Measurements from ENCODE around the gene TPPP3.
"Not testable (repeated sequence)": the region's sequence is repeated elsewhere in the genome, so short reads cannot be mapped to it uniquely, and the experiment has no call there.

The TPPP3 gene

DNA sequence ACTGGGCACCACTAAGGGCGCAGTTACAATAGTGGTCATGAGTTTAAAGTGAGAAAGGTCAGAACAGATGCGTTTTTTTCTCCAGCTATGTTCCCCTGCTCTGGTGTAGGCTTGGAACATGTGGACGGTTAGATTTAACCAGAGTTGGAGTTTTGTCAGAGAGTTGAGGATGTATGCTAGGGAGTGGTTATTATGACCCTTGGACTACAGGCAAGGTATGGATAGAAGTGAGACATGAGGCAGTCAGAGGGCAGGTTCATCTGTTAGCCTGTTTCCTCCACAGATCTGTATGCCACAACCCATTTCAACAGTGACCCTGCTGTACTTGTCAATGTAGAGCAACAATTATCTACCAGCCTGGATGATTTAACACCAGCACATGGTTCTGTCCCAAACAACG, 22.6 kb downstream of the TPPP3 start:
- Histone ChIP-seq H2BK12ac (ENCODE audit: low read length) (no peak overlapping the region), H2AFZ (ENCODE audit: insufficient read depth, low read length, poor library complexity) (no peak overlapping the region)
- WGBS (ENCODE audit: extremely low coverage, insufficient coverage, insufficient read length): no CpG with 5 or more reads among the region's 4 CpGs

DNA sequence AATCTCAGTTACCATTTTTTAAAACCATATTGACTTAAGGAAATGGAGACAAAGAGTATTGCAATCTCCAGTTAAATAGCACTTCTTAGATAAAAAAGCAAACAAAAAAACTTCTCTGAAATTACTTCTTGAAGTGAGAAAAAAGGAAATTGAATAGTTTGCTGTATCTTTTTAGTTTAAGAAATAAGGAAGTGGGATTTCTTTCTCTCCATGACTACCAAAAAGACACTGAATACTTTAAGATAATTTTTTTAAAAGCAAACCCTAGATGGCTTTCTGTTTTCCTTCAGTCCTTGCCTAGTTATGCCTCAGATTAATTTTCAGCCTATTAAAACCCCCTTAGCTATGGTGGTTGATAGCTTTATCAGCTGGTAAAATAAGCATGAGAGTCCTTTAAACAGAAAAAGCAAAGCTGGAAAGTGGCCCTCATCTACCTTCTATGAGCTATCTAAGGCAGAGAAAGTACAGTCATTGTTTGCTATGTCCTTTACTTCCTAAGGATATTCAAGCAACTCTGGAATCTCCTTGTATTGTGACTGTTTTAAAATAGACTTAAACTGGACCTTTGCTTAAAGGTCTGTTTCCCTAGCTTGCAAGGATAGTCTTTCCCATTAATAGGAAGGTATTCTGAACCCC, 28.6 kb downstream of the TPPP3 start:
- no peak overlapping the region for H2BK120ac ChIP-seq (ENCODE audit: insufficient read depth, low read length, poor library complexity)
- H4K8ac ChIP-seq (ENCODE audit: low read depth, low read length): no peak overlapping the region
- H3K79me1 ChIP-seq (ENCODE audit: low read length): no peaks in the 10 kb centered on the region
- no peak overlapping the region for H3K4ac ChIP-seq (ENCODE audit: low read depth, low read length)
- H4K12ac ChIP-seq (ENCODE audit: low read depth, low read length): no peak overlapping the region
- H3K4me1 ChIP-seq (ENCODE audit: control insufficient read depth in 1 of 2, insufficient read depth in 2 of 2, low read length in 2 of 2): no peaks in the 10 kb centered on the region
- H3K4me3 ChIP-seq (ENCODE audit: low read depth, low read length): no peak overlapping the region
- no peak overlapping the region for H4K91ac ChIP-seq (ENCODE audit: low read depth, low read length)
- no peak overlapping the region for H3K4me2 ChIP-seq (ENCODE audit: low read length)
- H3K27me3 ChIP-seq (ENCODE audit: insufficient read depth, low read length): no peaks in the 10 kb centered on the region
- no peak for DNase-seq
- H3K27ac ChIP-seq (ENCODE audit: low read depth, low read length): no peak overlapping the region
- no peaks in the 10 kb centered on the region for H3K36me3 ChIP-seq (ENCODE audit: control insufficient read depth in 1 of 2, insufficient read depth in 2 of 2, low read length in 2 of 2)
- H3K79me2 ChIP-seq (ENCODE audit: control insufficient read depth, insufficient read depth, low read length, poor library complexity): no peaks in the 10 kb centered on the region
- no peak overlapping the region for H2BK12ac ChIP-seq (ENCODE audit: low read length)
- no peak overlapping the region for H3K14ac ChIP-seq (ENCODE audit: low read length)
- no peak overlapping the region for H2AK5ac ChIP-seq (ENCODE audit: low read length)
- H2AFZ ChIP-seq (ENCODE audit: insufficient read depth, low read length, poor library complexity): no peak overlapping the region
- no peak overlapping the region for H3K9ac ChIP-seq (ENCODE audit: low read length)
- H2BK5ac ChIP-seq (ENCODE audit: low read depth, low read length, poor library complexity): no peak overlapping the region
- H3K18ac ChIP-seq (ENCODE audit: low read length): no peak overlapping the region
- no peaks in the 10 kb centered on the region for H3K9me3 ChIP-seq (ENCODE audit: insufficient read depth, low read depth, low read length)
- H3K23ac ChIP-seq (ENCODE audit: low read length): no peak overlapping the region

More for the DNA sequence above, 22.6 kb downstream of the TPPP3 start:
- Histone ChIP-seq H4K91ac (ENCODE audit: low read depth, low read length) (no peak overlapping the region), H4K8ac (ENCODE audit: low read depth, low read length) (no peak overlapping the region), H3K27ac (ENCODE audit: low read depth, low read length) (no peak overlapping the region), H3K14ac (ENCODE audit: low read length) (no peak overlapping the region), H3K4ac (ENCODE audit: low read depth, low read length) (no peak overlapping the region), H3K9ac (ENCODE audit: low read length) (no peak overlapping the region), H3K36me3 (ENCODE audit: control insufficient read depth in 1 of 2, insufficient read depth in 2 of 2, low read length in 2 of 2) (no peaks in the 10 kb centered on the region), H3K9me3 (ENCODE audit: insufficient read depth, low read depth, low read length) (no peaks in the 10 kb centered on the region), H3K27me3 (ENCODE audit: insufficient read depth, low read length) (no peaks in the 10 kb centered on the region), H3K4me1 (ENCODE audit: control insufficient read depth in 1 of 2, insufficient read depth in 2 of 2, low read length in 2 of 2) (no peaks in the 10 kb centered on the region), H3K18ac (ENCODE audit: low read length) (no peak overlapping the region), H3K4me2 (ENCODE audit: low read length) (no peak overlapping the region), H3K79me1 (ENCODE audit: low read length) (no peaks in the 10 kb centered on the region), H3K4me3 (ENCODE audit: low read depth, low read length) (no peak overlapping the region), H2AK5ac (ENCODE audit: low read length) (no peak overlapping the region), H2BK5ac (ENCODE audit: low read depth, low read length, poor library complexity) (no peak overlapping the region), H3K23ac (ENCODE audit: low read length) (no peak overlapping the region), H2BK120ac (ENCODE audit: insufficient read depth, low read length, poor library complexity) (no peak overlapping the region), H3K79me2 (ENCODE audit: control insufficient read depth, insufficient read depth, low read length, poor library complexity) (no peaks in the 10 kb centered on the region), H4K12ac (ENCODE audit: low read depth, low read length) (no peak overlapping the region)
- no peak for DNase-seq

DNA sequence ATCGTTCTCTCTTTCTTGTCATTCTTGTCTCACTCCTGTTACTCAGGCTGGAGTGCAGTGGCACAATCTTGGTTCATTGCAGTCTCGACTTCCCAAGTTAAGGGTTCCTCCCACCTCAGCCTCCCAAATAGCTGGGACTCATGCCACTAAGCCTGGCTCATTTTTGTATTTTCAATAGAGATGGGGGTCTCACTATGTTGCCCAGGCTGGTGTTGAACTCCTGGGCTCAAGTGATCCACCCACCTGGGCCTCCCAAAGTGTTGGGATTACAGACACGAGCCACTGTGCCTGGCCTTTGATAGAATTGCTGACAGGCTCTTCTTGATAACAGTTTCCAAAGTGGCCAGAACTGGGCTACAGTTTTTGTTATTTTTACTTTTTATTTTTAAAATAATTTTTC, 32.3 kb downstream of the TPPP3 start:
- no peak overlapping the region for H2AK5ac ChIP-seq (ENCODE audit: low read length)
- H2BK12ac ChIP-seq (ENCODE audit: low read length): no peak overlapping the region
- no peak overlapping the region for H3K4ac ChIP-seq (ENCODE audit: low read depth, low read length)
- H4K91ac ChIP-seq (ENCODE audit: low read depth, low read length): no peak overlapping the region
- no peak overlapping the region for H2BK120ac ChIP-seq (ENCODE audit: insufficient read depth, low read length, poor library complexity)
- no peak for DNase-seq
- no peaks in the 10 kb centered on the region for H3K36me3 ChIP-seq (ENCODE audit: control insufficient read depth in 1 of 2, insufficient read depth in 2 of 2, low read length in 2 of 2)
- WGBS (ENCODE audit: extremely low coverage, insufficient coverage, insufficient read length): no CpG with 5 or more reads among the region's 3 CpGs
- no peaks in the 10 kb centered on the region for H3K4me1 ChIP-seq (ENCODE audit: control insufficient read depth in 1 of 2, insufficient read depth in 2 of 2, low read length in 2 of 2)
- H3K18ac ChIP-seq (ENCODE audit: low read length): no peak overlapping the region
- no peak overlapping the region for H3K23ac ChIP-seq (ENCODE audit: low read length)
- no peak overlapping the region for H3K9ac ChIP-seq (ENCODE audit: low read length)
- no peak overlapping the region for H4K12ac ChIP-seq (ENCODE audit: low read depth, low read length)
- H3K4me3 ChIP-seq (ENCODE audit: low read depth, low read length): no peak overlapping the region
- no peaks in the 10 kb centered on the region for H3K79me2 ChIP-seq (ENCODE audit: control insufficient read depth, insufficient read depth, low read length, poor library complexity)
- no peak overlapping the region for H4K8ac ChIP-seq (ENCODE audit: low read depth, low read length)
- no peak overlapping the region for H3K14ac ChIP-seq (ENCODE audit: low read length)
- no peaks in the 10 kb centered on the region for H3K79me1 ChIP-seq (ENCODE audit: low read length)
- H2BK5ac ChIP-seq (ENCODE audit: low read depth, low read length, poor library complexity): no peak overlapping the region
- no peak overlapping the region for H3K27ac ChIP-seq (ENCODE audit: low read depth, low read length)
- H3K4me2 ChIP-seq (ENCODE audit: low read length): no peak overlapping the region
- H3K27me3 ChIP-seq (ENCODE audit: insufficient read depth, low read length): no peaks in the 10 kb centered on the region
- no peaks in the 10 kb centered on the region for H3K9me3 ChIP-seq (ENCODE audit: insufficient read depth, low read depth, low read length)
- H2AFZ ChIP-seq (ENCODE audit: insufficient read depth, low read length, poor library complexity): no peak overlapping the region

DNA sequence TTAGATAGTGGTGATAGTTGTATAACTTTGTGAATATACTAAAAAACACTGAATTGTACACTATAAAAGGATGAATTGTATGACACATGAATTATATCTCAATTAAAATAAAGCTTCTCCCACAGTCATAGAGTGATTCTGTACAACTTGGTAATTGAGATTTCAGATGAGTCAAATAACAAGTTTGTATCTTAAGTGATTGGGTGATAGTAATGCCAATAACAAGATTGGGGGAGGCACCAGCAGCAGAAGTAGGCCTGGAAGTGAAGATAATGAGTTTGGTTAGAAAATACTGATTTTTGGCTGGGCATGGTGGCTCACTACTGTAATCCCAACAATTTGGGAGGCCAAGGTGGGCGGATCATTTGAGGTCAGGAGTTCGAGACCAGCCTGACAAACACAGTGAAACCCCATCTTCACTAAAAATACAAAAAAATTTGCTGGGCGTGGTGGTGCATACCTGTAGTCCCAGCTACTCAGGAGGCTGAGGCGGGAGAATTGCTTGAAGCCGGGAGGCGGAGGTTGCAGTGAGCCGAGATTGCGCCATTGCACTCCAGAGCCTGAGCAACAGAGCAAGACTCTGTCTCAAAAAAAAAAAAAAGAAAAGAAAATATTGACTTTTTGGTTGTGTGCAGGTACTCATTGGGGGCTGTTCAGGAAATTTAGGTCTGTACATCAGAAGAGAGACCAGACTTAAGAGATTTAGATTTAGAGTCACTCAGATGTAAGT, 33.6 kb downstream of the TPPP3 start:
- not testable (repeated sequence) for H3K18ac ChIP-seq (ENCODE audit: low read length); H3K79me1 ChIP-seq (ENCODE audit: low read length)
- WGBS (ENCODE audit: extremely low coverage, insufficient coverage, insufficient read length): no CpG with 5 or more reads among the region's 8 CpGs

More for the DNA sequence above, 33.6 kb downstream of the TPPP3 start:
- not testable (repeated sequence) for H4K12ac ChIP-seq (ENCODE audit: low read depth, low read length); H2BK5ac ChIP-seq (ENCODE audit: low read depth, low read length, poor library complexity); H2BK12ac ChIP-seq (ENCODE audit: low read length); H3K27ac ChIP-seq (ENCODE audit: low read depth, low read length); H3K79me2 ChIP-seq (ENCODE audit: control insufficient read depth, insufficient read depth, low read length, poor library complexity); H2AK5ac ChIP-seq (ENCODE audit: low read length); H3K4me2 ChIP-seq (ENCODE audit: low read length); H4K8ac ChIP-seq (ENCODE audit: low read depth, low read length); H3K36me3 ChIP-seq (ENCODE audit: control insufficient read depth in 1 of 2, insufficient read depth in 2 of 2, low read length in 2 of 2); H3K27me3 ChIP-seq (ENCODE audit: insufficient read depth, low read length); H3K14ac ChIP-seq (ENCODE audit: low read length); H3K4me1 ChIP-seq (ENCODE audit: control insufficient read depth in 1 of 2, insufficient read depth in 2 of 2, low read length in 2 of 2); H3K23ac ChIP-seq (ENCODE audit: low read length); H3K4me3 ChIP-seq (ENCODE audit: low read depth, low read length); DNase-seq; H4K91ac ChIP-seq (ENCODE audit: low read depth, low read length); H2AFZ ChIP-seq (ENCODE audit: insufficient read depth, low read length, poor library complexity); H3K9ac ChIP-seq (ENCODE audit: low read length); H2BK120ac ChIP-seq (ENCODE audit: insufficient read depth, low read length, poor library complexity); H3K4ac ChIP-seq (ENCODE audit: low read depth, low read length); H3K9me3 ChIP-seq (ENCODE audit: insufficient read depth, low read depth, low read length)

Data from trophoblast cell (in vitro differentiated cells and primary cell).